T-helper 1 cell treated with Interleukin-12 subunit alpha and Interleukin-12 subunit beta and Interleukin-4 antibody, amounts not matched to agents 30 ng/mL and 1 ng/mL, for 36 hours (primary cell): ENCODE data around the gene PTPN11. TPM values are rescaled to one million over a fixed set of nuclear protein-coding genes. Genes with fewer than 3 reads are reported as not detected.

Experiments used
- intact Hi-C: fragments of 100-400 bp; cut with micrococcal nuclease; formaldehyde crosslinking; loops from one replicate; pipeline ENCODE4 v1.15.1; 2024
- total RNA-seq: library from RNA; stranded (reverse); gene quantifications from 2 replicates; pipeline ENCODE4 v1.2.3, GENCODE V29; 2022

The PTPN11 gene
- total RNA-seq, 1 donor from 2014 or later = 105 TPM

DNA sequence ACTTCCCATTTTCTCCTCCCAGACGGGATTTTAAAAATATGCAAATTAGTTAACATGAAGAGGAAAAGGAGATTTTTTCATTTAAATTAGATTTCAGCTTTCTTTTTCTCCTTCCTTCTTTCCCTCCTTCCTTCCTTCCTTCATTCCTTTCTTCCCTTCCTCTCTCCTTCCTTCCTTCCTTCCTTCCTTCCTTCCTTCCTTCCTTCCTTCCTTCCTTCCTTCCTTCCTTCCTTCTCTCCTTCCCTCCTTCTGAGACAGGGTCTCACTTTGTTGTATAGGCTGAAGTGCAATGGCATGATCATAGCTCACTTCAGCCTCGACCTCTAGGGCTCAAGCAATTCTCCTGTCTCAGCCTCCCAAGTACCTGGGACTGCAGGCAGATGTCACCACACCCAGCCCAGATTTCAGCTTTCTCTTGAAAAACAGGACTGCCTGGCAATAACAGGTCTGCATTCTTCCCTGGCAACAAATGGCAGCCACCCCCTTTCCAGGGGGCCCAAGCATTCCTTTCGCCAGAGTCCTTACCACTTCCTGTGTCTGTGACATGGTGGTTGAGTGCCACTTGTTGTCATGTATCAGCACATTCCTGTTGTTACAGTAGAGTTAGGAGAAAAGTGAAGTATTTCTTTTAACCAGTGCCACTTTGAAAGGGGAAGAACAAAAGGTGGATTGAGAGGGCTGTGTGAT lies 119.1 kb downstream of the PTPN11 start:
- intact Hi-C loops = no loop called here

- intact Hi-C loops = no loop called here
Measured at GRCh38 chr12:112538740-112539139, 120.0 kb downstream of the PTPN11 start.

DNA sequence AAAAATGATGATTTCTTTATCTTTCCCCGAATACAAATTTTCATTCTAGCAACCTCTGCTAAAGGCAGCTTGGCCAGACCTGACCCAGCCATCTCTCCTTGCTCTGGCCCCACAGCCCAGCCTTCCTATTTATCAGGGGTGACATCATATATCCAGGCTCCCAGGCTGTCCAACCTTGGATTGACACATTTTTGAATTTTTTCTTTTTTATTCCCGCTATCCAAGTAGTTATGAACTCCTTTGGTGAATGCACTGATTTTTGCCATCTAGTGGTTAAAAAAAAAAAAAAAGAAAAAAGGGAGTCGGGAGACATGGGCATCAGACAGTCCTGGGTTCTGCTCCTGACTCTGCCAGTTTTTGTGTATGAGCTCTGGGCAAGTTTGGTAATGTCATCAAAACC lies 120.5 kb downstream of the PTPN11 start:
- intact Hi-C loops = no loop called here

- intact Hi-C loops = no loop called here
Measured at GRCh38 chr12:112540021-112540420, 121.3 kb downstream of the PTPN11 start.

DNA sequence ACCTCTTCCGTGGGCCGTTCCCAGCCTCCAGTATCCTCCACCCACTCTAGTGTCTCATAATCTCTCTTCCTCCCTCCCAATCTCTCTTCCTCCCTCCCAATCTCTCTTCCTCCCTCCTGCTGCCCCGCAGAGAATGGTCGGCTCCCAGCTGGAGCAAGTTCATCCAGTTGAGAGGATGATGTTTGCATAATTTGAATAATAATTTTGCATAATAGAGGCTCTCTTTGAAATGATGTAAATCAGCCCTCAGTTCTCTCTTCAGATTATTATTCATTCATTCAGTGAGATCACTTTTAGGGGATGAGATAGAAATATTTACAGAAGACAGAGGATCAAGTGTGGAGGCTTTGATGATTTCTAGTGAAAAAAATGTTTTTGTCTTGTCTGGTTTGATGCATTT lies 125.0 kb downstream of the PTPN11 start:
- intact Hi-C loops = no loop called here

DNA sequence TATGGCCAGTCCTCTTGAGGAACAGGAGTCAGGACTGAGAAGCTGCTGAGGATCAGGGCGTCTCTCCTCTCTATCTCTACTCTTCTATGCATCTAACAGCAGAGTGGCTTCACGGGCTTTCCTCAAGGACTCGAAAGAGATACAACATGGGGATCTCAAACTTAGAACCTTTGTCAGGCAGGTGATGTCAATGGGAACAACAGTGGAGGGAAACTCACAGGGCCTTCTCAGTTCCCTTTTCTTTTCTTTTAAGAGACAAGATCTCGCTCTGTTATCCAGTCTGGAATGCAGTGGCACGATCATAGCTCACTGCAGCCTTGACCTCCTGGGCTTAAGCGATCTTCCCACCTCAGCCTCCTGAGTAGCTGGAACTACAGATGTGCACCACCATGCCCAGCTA lies 127.6 kb downstream of the PTPN11 start:
- intact Hi-C loops = no loop called here

GRCh38 chr12:112546996-112547395 lies 128.2 kb downstream of the PTPN11 start:
- intact Hi-C loops = no loop called here

DNA sequence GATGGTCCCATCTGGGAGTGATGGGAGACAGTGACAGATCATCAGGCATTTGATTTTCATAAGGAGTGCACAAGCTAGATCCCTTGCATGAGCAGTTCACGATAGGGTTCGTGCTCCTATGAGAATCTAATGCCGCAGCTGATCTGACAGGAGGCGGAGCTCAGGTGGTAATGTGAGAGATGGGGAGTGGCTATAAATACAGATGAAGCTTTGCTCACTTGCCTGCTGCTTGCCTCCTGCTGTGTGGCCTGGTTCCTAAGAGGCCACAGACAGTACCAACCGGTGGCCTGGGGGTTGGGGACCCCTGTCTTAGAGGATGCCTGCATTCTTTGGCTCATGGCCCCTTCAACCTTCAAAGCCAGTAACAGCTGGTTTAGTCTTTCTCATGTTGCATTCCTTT lies 130.3 kb downstream of the PTPN11 start:
- intact Hi-C loops = no loop called here

GRCh38 chr12:112551681-112552080 lies 132.9 kb downstream of the PTPN11 start:
- intact Hi-C loops = no loop called here

DNA sequence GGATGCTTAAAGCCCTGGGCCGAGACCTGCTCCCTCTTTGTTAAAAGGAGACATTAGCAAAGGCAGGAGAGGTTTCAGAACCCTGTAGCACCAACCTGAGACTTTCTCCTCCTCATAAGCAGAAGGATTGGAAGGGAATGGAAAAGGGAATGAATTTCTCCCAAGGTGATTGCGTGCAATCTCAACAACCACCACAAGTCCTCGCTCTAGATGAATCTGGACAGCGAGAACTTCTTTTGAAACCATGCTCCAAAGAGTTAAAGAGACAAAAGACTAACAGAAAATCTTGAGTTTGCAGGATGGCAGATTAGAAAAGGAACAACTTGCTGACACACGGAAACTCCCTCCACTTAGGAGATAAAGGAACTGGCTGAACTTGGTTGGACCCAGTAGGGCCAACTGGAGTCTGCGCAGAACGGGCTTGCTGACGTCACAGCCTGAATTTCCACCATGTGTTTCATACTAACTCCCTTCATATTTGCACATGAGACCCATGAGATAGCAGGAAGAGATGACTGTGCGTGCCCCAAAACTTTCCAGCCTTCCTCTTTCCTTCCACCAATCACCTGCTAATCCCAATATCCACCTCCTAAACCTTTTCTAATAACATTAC lies 137.0 kb downstream of the PTPN11 start:
- intact Hi-C loops = no loop called here

DNA sequence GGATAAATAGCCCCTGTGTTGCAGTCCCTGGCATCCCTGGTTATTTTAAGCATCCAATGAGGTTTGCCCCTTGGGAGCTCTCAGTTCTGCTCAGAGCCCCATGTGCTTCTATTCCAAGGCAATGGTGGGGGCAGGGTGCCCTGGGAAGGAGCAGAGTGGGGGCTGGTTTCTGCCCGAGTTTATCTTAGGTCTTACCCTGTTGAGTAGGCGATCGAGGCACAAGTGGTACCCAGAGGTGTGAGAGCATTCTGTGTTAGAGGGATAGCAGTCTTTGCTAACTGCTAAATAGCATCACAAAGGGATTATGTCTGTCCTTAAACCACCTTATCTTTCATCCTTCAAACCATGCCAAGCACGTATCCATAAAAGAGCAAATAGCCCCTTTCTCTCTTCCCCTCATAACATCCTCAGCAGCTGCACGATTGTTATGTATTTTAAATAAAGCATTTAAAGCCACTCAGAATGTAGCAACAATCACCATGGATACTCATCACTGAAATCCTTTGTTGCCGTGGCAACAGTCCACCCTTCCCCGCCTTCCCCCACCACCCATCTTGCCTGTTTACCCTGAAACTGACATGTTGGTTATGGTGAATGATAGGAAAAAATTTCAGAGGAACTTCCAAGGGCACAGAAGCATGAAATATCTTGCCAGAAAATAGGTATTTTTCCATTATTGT lies 139.3 kb downstream of the PTPN11 start:
- intact Hi-C loops = no loop called here

Other genes with a start within 250 kb of the PTPN11 start
- gene HECTD4, start 36.5 kb upstream of the PTPN11 start, total RNA-seq = 50.6 and 52.8 TPM in 2 replicates
- 1,084 and 1,097 TPM in 2 replicates for gene RPL6, start 9.3 kb upstream of the PTPN11 start, total RNA-seq